ENCODE results near the gene RLF. TPM values are rescaled to one million over a fixed set of nuclear protein-coding genes. Genes with fewer than 3 reads are reported as not detected.

Gene RLF
- total and polyA plus RNA-seq, 2 donors from 2014 or later: 3.5 to 15.8 TPM

DNA sequence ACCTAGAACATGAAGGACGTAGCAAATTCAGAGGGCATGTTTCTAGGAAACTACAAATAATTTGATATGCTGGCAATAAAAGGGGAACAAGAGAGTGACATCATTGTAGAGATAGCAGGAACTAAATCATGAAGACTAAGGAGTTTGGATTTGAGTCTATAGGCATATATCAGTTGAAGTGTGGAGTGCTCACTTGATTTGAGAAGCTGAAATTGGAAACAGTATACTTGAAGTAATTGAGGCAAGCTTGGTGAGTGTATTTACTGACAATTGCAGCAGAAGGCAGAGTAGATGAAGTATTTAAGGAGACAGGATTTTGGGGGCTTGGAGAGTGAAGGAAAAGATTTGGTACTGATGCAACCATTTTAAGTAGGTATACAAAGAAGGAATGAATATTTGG is 80.2 kb downstream of the RLF start:
- no peak for DNase-seq
- no peaks in the 10 kb centered on the region for H3K4me1 ChIP-seq (ENCODE audit: control insufficient read depth in 2 of 3, insufficient read depth in 2 of 3, low read depth in 1 of 3, low read length in 3 of 3)
- no peak overlapping the region for H3K27ac ChIP-seq (ENCODE audit: low read depth in 2 of 2, low read length in 2 of 2)
- no peaks in the 10 kb centered on the region for H3K27me3 ChIP-seq (ENCODE audit: control insufficient read depth, insufficient read depth, low read length)
- H3K9me3 ChIP-seq (ENCODE audit: control insufficient read depth in 2 of 3, insufficient read depth in 1 of 3, low read length in 3 of 3): no peaks in the 10 kb centered on the region
- TF ChIP-seq, protein P1, sequence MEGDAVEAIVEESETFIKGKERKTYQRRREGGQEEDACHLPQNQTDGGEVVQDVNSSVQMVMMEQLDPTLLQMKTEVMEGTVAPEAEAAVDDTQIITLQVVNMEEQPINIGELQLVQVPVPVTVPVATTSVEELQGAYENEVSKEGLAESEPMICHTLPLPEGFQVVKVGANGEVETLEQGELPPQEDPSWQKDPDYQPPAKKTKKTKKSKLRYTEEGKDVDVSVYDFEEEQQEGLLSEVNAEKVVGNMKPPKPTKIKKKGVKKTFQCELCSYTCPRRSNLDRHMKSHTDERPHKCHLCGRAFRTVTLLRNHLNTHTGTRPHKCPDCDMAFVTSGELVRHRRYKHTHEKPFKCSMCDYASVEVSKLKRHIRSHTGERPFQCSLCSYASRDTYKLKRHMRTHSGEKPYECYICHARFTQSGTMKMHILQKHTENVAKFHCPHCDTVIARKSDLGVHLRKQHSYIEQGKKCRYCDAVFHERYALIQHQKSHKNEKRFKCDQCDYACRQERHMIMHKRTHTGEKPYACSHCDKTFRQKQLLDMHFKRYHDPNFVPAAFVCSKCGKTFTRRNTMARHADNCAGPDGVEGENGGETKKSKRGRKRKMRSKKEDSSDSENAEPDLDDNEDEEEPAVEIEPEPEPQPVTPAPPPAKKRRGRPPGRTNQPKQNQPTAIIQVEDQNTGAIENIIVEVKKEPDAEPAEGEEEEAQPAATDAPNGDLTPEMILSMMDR (IDR thresholded peaks at IDR 0.05; ENCODE audit: borderline replicate concordance, extremely low read depth, insufficient read depth): no peak
- no peak for FAIRE-seq
- intact Hi-C loops (cut with DNase I): no loop called here
- no peak overlapping the region for H3K4me3 ChIP-seq (ENCODE audit: low read length in 3 of 3)
- H3K36me3 ChIP-seq (ENCODE audit: control insufficient read depth in 2 of 3, insufficient read depth in 3 of 3, low read length in 3 of 3): peaks cover 13 to 22% (median 14%) of the 10 kb centered on the region in 3 donors
- H3K9ac ChIP-seq (ENCODE audit: low read length in 3 of 3): no peak overlapping the region

DNA sequence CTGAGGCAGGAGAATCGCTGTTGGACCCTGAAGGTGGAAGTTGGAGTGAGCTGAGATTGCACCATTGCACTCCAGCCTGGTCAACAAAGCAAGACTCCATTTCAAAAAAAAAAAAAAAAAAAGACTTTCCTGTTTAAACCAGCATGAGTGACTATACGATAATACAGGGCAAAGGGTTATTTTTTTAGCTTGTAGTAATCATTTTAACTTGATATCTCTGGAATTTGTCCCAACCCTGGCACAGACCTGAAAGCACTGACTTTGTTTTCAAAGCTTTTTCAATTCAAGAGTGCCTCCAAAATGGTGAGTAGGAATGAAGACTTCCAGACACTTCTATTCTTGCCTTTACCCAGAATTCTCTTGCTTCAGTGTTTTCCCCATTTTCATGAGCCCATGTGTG is 82.2 kb downstream of the RLF start:
- Histone ChIP-seq H3K27ac (ENCODE audit: low read depth in 2 of 2, low read length in 2 of 2) (no peak overlapping the region), H3K4me3 (ENCODE audit: low read length in 3 of 3) (no peak overlapping the region), H3K9me3 (ENCODE audit: control insufficient read depth in 2 of 3, insufficient read depth in 1 of 3, low read length in 3 of 3) (no peaks in the 10 kb centered on the region), H3K4me1 (ENCODE audit: control insufficient read depth in 2 of 3, insufficient read depth in 2 of 3, low read depth in 1 of 3, low read length in 3 of 3) (no peaks in the 10 kb centered on the region), H3K36me3 (ENCODE audit: control insufficient read depth in 2 of 3, insufficient read depth in 3 of 3, low read length in 3 of 3) (peaks cover 3 to 7% (median 6%) of the 10 kb centered on the region in 3 donors), H3K9ac (ENCODE audit: low read length in 3 of 3) (no peak overlapping the region), H3K27me3 (ENCODE audit: control insufficient read depth, insufficient read depth, low read length) (no peaks in the 10 kb centered on the region)
- TF ChIP-seq, protein P1 (IDR thresholded peaks at IDR 0.05; ENCODE audit: borderline replicate concordance, extremely low read depth, insufficient read depth): no peak
- no peak for DNase-seq
- intact Hi-C loops (cut with DNase I): no loop called here
- no peak for FAIRE-seq

DNA sequence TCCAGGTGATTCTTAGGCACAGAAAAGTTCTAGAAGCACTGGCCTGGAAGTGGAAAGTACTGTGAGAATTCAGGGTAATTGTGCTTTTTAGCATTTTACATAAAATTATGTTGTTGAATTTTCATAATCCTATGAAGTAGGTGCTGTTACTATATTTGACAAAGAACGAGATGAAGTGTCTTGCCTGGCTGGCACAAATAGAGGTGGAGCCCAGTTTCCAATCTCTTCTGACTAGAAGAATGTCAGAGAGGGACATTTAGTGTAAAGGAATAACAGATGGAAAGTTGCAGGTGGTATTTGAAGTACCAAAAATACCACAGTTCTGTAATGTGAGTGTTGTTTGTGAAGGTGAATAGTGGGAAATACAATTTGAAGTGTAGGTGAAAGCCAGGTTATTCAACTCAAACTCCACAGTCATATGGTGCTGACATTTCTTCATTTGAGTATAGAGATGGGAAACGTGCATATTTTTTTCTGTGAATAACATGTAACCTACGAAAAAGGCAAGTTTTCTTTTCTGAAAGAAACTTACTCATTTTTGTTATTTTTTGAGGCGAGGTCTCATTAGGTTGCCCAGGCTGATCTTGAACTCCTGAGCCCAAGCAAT is 83.1 kb downstream of the RLF start:
- H3K27me3 ChIP-seq (ENCODE audit: control insufficient read depth, insufficient read depth, low read length): no peaks in the 10 kb centered on the region
- H3K4me1 ChIP-seq (ENCODE audit: control insufficient read depth in 2 of 3, insufficient read depth in 2 of 3, low read depth in 1 of 3, low read length in 3 of 3): no peaks in the 10 kb centered on the region
- intact Hi-C loops (cut with DNase I): no loop called here
- no peak overlapping the region for H3K9ac ChIP-seq (ENCODE audit: low read length in 3 of 3)
- H3K4me3 ChIP-seq (ENCODE audit: low read length in 3 of 3): no peak overlapping the region
- no peak for FAIRE-seq
- no peak overlapping the region for H3K27ac ChIP-seq (ENCODE audit: low read depth in 2 of 2, low read length in 2 of 2)
- DNase-seq: no peak
- H3K36me3 ChIP-seq (ENCODE audit: control insufficient read depth in 2 of 3, insufficient read depth in 3 of 3, low read length in 3 of 3): peaks cover 0 to 3% (median 2%) of the 10 kb centered on the region in 3 donors
- TF ChIP-seq, protein P1 (IDR thresholded peaks at IDR 0.05; ENCODE audit: borderline replicate concordance, extremely low read depth, insufficient read depth): no peak
- no peaks in the 10 kb centered on the region for H3K9me3 ChIP-seq (ENCODE audit: control insufficient read depth in 2 of 3, insufficient read depth in 1 of 3, low read length in 3 of 3)

DNA sequence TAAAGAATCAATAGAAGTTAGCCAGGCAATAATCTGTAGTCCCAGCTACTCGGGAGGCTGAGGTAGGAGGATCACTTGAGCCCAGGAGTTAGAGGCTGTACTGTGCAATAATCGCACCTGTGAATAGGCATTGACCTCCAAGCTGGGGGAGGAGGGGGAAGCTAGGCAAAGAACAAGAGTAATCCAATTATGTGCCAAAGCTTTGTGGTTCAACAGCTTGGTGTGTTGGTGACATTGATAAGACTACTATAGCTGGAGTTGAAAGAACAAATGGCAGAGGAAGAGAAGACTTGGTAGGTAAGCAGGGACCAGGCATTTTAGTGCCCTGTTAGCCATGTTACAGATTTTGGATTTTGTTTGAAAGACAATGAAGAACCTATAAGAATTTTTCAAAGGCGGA is 84.5 kb downstream of the RLF start:
- Histone ChIP-seq H3K9me3 (ENCODE audit: control insufficient read depth in 2 of 3, insufficient read depth in 1 of 3, low read length in 3 of 3) (no peaks in the 10 kb centered on the region), H3K36me3 (ENCODE audit: control insufficient read depth in 2 of 3, insufficient read depth in 3 of 3, low read length in 3 of 3) (no peaks in the 10 kb centered on the region), H3K27ac (ENCODE audit: low read depth in 2 of 2, low read length in 2 of 2) (no peak overlapping the region), H3K4me1 (ENCODE audit: control insufficient read depth in 2 of 3, insufficient read depth in 2 of 3, low read depth in 1 of 3, low read length in 3 of 3) (no peaks in the 10 kb centered on the region), H3K9ac (ENCODE audit: low read length in 3 of 3) (no peak overlapping the region), H3K4me3 (ENCODE audit: low read length in 3 of 3) (no peak overlapping the region), H3K27me3 (ENCODE audit: control insufficient read depth, insufficient read depth, low read length) (no peaks in the 10 kb centered on the region)
- intact Hi-C loops (cut with DNase I): no loop called here
- DNase-seq (no peak), FAIRE-seq (no peak)
- TF ChIP-seq, protein P1 (IDR thresholded peaks at IDR 0.05; ENCODE audit: borderline replicate concordance, extremely low read depth, insufficient read depth): no peak
